AG09309 (cell line): ENCODE results near the gene IRGC.

Experiments used
- DNase-seq: peaks from one replicate; pipeline ENCODE4 v3.0.0-alpha.2; 2010; ENCODE audit warnings: low read depth
- H3K4me3 ChIP-seq: 2 replicates; pipeline ENCODE4 v1.5.1; 2011; ENCODE audit warnings: mild to moderate bottlenecking, low read depth, low read length, moderate library complexity; ENCODE audit not compliant: control insufficient read depth
- CTCF ChIP-seq: IDR thresholded peaks from 2 replicates; pipeline ENCODE4 v1.5.1; 2011; ENCODE audit warnings: mild to moderate bottlenecking, low read depth, low read length, inconsistent platforms; ENCODE audit not compliant: insufficient read depth, control insufficient read depth; ENCODE audit errors: missing control alignments

Gene IRGC

GRCh38 chr19:43720936-43721335 is 5.1 kb downstream of the IRGC start:
- TF ChIP-seq CTCF, result no peak
- no peak for DNase-seq
- no peak overlapping the region for H3K4me3 ChIP-seq

- TF ChIP-seq CTCF, result no peak
- no peak overlapping the region for H3K4me3 ChIP-seq
Measured at GRCh38 chr19:43721469-43722048, 5.7 kb downstream of the IRGC start.

DNA sequence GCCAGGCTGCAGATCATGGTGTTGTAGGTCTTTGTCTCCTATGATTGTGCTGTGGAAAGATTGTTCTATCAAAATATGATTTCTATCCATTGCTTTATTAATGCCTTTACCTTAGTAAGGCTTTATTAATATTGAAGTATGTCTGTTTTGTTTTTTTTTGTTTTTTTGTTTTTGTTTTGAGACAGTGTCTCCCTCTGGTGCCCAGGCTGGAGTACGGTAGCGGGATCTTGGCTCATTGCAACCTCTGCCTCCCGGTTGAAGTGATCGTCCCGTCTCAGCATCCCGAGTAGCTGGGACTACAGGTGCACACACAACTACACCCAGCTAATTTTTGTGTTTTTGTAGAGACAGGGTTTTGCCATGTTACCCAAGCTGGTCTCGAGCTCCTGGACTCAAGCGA is 7.7 kb downstream of the IRGC start:
- no peak overlapping the region for H3K4me3 ChIP-seq
- no peak for DNase-seq
- TF ChIP-seq CTCF, result peak; percentile 44

More at GRCh38 chr19:43721469-43722048, 5.7 kb downstream of the IRGC start:
- DNase-seq, result no peak

DNA sequence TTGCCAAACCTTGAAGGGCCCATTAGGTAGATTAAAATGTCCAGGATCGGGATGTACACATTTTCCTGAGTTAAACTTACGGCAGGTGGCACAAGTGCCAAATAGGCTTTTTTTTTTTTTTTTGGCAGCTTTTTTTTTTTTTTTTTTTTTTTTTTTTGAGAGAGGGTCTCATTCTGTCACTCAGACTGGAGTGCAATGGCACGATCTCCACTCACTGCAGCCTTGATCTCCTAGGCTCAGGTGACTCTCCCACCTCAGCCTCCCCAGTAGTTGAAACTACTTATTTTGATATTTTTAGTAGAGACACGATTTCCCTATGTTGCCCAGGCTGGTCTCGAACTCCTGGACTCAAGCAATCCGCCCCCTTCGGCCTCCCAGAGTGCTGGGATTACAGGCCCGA is 9.0 kb downstream of the IRGC start:
- no peak for DNase-seq
- TF ChIP-seq CTCF, result no peak

DNA sequence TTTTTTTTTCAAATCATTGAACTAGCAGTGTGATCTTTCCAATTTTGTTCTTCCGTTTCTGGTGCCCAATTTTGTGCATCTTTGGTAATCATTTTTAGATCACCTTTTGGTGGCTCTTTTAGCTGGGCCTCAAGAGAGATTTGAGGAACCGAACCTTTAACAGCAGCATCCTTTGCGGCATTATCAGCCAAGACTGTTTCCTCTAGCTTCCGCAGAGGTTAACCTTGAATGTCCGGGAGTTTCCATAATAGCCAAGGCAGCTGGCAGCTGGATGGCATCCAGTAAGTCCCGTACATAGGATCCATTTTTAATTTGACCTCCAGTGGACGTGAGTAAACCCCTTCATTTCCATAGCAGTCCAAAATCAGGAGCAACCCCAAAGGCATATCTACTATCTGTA is 9.6 kb downstream of the IRGC start:
- no peak for TF ChIP-seq CTCF
- H3K4me3 ChIP-seq, result no peak overlapping the region
- DNase-seq, result no peak

More for the DNA sequence above, 9.0 kb downstream of the IRGC start:
- H3K4me3 ChIP-seq, result no peak overlapping the region

- no peak for DNase-seq
- H3K4me3 ChIP-seq, result no peak overlapping the region
- no peak for TF ChIP-seq CTCF
Measured at GRCh38 chr19:43726736-43727592, 11.1 kb downstream of the IRGC start.
